ACHN (cell line): ENCODE results near the gene DGUOK.
A peak's percentile ranks its signal among the peaks of the same experiment; 100 is the strongest.
"Not testable (repeated sequence)": the region's sequence is repeated elsewhere in the genome, so short reads cannot be mapped to it uniquely, and the experiment has no call there.

Source experiments
- DNase-seq: peaks from one replicate; pipeline ENCODE4 v3.0.0-alpha.2; 2015
- in situ Hi-C: cut with HindIII; loops from 2 replicates; pipeline ENCODE4 v1.10.0; 2017; ENCODE audit warnings: low sequenced_read_pairs, low pct_ligation_motif_present, low pct_unique_long_range_greater_than_20kb

Gene DGUOK

DNA sequence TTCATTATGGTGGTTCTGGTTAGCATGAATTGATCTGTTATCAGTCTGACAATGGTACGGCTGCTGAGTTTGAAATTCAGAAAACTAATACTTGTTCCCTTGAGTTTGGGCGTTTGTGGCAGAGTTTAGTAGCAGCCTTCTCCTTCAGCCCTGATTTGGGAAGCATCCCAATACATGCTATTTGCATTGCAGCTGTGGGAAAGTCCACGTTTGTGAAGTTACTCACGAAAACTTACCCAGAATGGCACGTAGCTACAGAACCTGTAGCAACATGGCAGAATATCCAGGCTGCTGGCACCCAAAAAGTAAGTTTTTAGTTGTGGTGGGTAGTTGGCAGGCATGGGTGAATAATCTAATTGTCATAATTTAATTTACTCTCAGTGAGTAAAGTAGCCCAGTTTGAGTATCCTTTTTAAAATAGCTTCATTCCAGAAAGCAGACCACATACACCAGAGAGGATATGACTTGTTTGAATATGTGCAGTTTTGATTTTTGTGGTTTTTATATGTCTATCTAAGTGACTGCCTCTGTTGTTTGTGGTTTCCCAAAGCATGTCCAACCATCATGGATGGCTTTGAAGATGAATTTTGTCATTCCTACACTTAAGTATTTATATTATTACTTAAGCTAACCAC is 12.2 kb downstream of the DGUOK start:
- in situ Hi-C loops: no loop called here
- no peak for DNase-seq

DNA sequence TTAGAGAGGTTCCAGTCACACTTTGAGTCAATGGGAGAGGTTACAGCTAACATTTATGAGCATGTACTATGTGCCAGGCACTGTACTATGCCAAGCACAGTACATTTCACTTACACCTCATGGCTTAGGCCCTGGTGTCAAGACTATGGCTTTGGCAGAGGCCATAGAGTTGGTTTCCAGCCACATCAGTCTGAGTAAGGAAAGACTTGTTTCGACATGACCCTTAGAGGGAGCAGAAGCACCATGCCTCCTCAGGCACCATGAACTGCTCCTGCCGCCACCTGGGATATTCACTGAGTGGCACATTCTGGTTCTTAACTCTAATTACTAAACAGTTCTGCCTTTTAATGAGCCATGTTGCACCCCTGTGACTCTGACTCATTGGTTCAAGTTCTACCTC is 12.7 kb downstream of the DGUOK start:
- in situ Hi-C loops: no loop called here

DNA sequence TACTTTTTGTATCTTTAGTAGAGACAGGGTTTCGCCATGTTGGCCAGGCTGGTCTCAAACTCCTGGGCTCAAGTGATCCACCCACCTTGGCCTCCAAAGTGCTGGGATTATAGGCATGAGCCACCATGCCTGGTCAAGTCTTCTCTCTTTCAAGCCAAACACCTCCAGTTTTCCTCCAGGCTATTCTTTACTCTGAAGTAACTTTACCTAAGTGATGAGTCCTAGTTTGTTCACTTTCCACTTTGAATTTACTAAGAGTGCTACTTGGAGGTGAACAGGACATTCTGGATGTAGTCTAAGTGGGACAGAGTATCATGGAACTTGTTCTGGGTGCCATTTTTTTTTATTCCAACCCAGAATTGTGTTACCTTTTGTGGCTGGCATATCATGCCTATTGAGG is 13.4 kb downstream of the DGUOK start:
- in situ Hi-C loops, DNase-seq: not testable (repeated sequence)

More for the DNA sequence above, 12.7 kb downstream of the DGUOK start:
- DNase-seq: peak; percentile 16

DNA sequence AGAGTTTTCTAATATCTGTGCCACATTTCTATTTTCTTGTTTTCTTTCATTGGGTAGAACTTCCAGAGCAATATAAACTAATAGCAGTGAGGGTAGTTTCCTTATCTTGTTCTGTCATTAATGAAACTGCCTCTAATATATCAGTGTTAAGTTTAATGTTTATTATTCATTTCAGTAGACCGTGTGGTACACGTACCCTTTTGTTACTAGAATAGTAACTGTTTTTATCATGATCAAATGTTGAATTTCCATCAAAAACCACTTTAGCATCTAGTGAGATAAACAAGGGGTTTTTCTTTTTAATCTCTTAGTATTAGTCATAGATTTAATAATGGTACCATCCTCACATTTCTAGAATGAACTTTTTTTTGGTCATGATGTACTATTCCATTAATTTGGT is 16.0 kb downstream of the DGUOK start:
- in situ Hi-C loops: no loop called here

DNA sequence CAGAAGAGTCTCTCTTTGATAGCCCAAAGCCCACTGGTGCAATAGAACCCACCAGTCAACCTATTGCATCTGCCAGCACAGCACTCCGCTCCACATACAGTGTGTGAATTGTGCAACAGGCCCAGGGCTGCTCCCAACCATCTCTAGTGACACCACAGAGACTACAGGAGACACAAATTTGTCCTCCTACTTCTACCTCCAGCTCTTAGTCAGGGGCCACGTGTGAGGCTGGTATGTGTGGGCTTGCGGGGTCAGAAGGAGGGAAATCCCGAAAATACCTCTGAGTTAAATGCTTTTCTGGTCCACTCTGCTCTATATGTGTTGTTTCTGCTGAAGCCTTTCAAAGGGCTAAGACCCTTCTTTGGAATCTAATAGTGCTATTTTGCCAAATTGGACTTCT is 18.0 kb downstream of the DGUOK start:
- in situ Hi-C loops: no loop called here
- no peak for DNase-seq

More for the DNA sequence above, 16.0 kb downstream of the DGUOK start:
- no peak for DNase-seq

DNA sequence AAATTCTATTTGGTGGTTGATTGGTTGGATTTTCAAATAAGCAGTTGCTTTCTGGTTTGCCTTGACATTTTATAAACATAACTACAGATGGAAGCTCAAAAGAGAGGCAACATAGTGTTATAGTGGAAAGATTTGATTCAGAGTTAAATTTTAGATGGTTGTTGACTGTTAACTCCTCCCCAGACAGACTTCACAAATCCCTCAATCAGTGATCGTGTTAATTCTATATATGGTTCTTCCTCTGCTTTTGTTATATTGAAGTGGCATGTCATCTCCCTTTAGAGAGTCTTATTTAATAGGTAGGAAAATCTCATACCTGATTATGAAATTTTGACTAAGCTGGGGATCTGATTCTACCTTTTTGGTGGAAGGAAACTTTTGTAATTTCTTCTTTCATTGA is 19.5 kb downstream of the DGUOK start:
- DNase-seq: no peak
- in situ Hi-C loops: no loop called here

DNA sequence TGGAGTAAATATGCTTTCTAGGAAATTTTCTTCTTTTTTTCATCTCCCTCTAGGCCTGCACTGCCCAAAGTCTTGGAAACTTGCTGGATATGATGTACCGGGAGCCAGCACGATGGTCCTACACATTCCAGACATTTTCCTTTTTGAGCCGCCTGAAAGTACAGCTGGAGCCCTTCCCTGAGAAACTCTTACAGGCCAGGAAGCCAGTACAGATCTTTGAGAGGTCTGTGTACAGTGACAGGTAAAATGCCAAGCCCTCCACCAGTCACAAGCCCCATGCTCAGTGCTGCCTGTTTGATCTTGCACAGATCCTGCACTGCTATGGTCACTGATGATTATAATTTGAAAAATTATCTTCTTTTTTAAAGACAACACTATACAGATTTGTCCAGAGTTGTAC is 20.0 kb downstream of the DGUOK start:
- in situ Hi-C loops: no loop called here
- no peak for DNase-seq

DNA sequence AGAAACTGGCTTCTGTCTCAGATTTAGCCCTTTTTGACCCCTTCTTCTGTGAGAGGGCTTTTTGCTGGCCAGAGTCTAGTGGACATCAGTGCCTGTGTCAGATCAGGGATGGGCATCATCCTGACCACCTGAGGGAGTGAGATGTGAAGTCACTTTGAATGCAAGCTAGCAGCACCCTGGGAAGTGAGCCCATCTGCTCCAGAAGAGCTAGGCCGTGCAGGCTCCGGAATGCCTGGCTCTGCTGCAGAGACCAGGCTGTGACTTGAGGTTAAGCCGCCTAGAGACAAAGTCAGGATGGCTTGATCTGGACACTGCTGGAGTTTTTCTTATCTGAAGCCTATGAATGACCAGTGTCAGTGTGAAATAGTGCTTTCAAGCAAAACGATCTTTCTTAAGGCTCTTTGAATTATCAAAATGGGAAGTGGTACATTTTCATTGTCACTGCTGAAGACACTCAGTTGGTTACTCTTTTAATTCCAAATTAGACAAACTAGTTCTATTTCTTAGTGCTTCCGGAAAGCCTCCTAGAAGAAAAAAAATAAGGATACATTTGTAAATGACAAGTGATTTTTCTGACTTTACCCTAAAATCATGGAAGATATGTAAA is 20.8 kb downstream of the DGUOK start:
- DNase-seq: no peak
- in situ Hi-C loops: no loop called here

DNA sequence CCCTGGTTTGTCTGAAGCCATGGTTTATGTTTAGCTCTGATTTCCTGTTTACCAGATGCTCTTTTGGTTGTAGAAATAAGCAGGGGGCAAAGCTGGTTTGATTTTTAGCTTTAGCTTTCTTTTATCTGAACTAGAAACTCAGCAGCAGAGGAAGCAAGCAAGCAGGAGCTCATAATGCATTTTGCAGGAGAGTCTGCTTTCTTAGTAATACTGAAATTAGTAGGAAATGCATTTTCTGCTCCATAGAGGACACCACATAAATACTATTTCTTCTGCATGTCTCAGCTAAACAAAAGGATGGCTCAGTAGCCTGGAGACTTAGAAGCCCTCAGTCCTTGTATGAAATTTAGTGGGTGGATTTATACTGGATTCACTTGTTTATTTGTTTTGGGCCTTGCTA is 23.1 kb downstream of the DGUOK start:
- DNase-seq: no peak
- in situ Hi-C loops: no loop called here

DNA sequence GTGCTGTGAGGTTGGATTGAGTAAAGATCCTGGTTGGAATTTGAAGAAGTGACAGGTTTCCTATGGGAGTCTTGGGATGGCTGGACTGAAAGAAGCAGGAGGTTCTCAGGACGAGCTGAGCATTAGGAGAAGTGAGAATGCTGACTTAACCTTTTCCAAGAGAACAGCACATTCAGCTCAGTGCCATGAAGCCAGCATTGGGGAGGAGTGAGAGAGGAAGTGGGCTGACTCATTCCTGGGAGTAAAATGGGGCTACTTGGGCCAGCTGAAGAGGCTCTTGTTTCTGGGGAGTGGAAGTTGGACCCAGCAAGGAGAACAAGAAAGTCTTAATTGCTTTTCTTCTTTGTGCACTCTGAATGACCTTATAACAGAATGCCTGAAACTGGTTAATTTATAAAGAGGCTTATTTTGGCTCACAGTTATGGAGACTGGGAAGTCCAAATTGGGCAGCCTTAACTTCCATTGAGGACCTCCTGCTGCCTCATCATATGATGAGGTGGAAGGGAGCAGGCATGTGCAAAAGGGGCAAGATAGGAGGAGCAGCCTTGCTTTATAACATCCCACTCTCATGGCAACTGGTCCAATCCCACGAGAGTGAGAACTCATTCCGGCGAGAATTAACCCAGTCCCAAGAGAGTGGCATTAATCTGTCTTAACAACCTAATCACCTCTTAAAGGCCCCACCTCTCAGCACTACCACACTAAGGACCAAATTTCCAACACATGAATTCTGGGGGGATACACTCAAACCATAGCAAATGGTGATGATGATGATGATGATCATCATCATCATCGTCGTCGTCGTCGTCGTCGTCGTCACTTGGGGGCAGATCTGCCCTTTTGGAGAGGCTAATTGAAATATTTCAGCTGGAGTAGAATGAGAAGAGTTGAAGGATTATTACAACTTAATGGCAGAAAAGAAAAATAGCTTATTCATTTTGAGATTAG is 26.1 kb downstream of the DGUOK start:
- in situ Hi-C loops: no loop called here
- DNase-seq: no peak

DNA sequence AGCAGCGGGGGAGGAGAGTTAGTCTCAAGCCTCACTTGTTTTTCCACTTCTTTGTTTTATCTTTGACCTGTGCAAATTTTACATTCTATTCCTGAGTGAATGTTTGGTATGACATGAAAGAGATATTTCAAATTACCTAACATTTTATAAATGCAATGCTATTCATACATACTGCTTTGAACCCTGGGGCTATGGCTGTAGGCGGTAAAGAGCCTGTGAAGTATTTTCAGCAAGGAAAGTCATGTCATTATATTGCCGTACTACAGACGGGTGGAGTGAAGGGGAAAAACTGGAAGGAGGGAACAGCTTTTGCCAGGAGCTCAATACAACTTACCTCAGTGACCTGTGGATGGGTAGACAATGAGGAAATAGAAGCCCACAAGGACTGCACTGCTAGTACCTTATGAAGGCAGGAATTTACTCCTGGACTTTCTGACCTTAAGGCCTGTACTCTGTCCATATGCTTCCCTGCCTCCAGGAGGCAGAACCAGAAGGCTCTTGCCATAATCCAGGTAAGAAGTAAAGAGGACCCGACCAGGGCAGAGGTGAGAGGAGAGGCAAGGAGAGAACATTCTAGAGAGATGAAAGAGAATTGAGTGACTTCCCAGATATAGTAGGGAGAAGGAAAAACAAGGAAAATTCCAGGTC is 29.7 kb downstream of the DGUOK start:
- no peak for DNase-seq
- in situ Hi-C loops: no loop called here

DNA sequence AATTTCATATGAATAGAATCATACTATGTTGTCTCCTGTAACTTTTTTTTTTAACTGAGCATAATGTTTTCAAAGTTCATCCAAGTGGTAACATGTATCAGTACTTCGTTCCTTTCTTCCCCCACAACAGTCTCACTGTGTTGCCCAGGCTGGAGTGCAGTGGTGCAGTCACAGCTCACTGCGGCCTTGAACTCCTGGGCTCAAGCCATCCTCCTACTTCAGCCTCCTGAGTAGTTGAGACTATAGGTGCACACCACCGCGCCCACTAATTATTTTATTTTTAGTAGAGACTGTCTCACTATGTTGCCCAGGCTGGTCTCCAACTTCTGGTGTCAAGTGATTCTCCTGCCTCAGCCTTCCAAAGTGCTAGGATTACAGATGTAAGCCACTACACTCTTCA is 34.6 kb downstream of the DGUOK start:
- DNase-seq: no peak
- in situ Hi-C loops: no loop called here

DNA sequence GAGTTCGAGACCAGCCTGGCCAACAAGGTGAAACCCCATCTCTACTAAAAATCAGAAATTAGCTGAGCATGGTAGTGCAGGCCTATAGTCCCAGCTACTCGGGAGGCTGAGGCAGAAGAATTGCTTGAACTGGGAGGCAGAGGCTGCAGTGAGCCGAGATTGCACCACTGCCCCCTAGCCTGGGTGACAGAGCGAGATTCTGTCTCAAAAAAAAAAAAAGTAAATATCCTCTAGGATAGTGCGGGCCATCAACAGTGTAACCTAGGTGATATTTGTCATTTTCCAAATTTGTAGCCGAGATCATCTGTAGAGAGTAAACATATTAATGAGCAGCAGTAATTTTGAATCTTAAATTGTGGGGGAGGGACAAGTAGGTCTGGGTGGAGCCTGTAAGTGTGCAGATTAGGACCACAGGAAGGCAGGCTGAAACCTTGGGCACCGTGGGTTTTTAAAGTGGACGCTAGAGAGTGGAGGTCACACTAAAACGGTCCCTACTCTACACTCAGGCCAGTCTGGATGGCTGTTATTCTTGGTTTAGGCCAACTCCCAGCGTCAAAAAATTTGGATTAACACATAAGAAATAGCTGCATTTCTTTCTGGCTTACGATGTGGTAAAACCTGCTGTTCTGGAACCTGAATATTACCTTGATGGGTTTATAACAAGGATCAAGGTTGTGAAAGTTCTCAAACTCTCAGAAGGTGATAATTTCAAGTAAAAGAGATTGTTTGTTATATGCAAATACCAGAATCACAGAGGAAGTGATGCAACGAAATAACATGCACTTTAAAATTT is 35.3 kb downstream of the DGUOK start:
- DNase-seq: no peak
- in situ Hi-C loops: no loop called here

DNA sequence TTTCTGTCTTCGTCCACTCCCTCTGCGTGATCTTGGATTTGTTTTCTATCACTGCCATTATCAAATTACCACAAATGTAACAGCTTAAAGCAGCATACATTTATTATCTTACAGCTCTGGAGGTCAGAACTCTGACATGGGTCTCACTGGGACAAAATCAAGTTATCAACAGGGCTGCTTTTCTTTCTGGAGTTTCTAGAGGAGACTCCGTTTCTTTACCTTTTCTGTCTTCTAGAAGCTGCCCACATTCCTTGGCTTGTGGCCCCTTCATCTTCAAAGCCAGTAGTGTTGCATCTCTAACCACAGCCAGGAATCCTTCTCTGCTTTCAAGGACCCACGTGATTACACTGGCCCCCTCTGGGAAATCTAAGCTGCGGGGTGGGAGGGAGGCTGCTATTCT is 36.1 kb downstream of the DGUOK start:
- in situ Hi-C loops: no loop called here
- DNase-seq: no peak

DNA sequence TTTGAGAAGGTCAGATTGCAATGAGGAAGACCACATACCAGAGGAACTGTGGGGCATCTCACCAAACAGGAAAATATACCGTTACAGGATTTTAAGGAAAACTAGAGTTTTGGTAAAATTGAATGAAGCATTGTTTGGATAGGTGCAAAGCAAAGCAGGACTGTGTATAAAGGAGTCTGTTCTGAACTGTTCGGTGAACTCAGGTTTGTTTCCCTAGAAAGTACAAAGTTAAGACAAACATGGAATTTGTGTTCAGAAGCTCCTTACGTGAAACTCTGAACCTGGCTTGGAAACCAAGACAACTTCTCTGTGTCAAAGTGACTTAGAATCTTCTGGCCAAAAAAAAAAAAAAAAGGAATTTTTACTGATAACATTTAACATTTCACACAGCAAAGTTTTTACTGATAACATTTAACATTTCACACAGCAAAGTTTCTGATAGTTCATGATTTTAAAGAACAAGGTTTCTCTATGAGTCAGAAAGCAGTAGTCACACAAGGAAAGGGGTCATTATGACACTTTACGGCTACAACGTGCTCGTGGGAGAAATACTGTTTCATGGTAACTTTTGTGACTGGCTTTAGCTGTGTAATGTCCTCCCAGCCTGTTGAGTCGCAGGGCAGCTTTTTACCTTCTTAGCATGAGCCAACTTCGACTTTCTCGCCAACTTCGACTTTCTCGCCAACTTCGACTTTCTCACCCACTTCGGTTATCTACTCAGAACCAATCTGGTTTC is 36.9 kb downstream of the DGUOK start:
- DNase-seq: no peak
- in situ Hi-C loops: no loop called here

DNA sequence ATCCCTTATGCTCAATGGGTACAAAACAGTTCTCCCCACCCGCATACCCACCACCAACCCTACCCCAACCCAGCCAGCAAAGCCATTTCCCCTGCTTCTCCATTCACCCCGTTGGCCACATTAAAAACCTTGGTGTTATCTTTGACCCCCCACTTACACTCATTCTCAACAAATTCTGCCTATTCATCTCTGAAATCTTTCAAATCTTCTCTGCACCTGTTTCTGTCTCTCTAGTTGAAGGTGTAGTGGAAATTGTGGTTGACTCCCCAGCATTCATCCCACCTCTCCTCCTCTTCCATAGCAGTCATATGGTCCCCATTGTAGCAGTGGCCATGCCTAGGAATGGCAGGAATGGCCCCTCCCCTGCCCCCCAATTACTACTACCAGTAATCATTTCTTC is 37.5 kb downstream of the DGUOK start:
- in situ Hi-C loops: no loop called here
- DNase-seq: no peak

DNA sequence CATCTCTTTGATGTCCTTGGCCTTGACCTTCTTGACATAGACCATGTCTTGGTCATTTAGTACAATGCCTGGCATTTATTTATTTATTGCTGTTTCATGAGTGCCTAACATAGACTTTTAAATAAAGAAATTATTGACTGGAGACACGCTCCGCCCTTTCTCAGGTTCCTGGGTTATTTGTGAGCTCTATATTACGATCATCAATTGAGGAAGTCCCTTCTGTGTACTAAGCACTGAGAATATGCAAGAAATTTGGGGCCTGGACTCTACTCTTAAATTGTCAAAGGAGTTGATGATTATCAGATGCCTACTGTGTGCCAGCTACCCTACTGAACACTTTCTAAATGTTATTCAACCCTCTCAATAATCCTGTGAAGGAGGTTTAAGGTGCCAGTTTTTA is 38.4 kb downstream of the DGUOK start:
- no peak for DNase-seq
- in situ Hi-C loops: no loop called here
